ENCODE data around the gene MANSC1.

Gene MANSC1

GRCh38 chr12:12294215-12295005 is 55.6 kb downstream of the MANSC1 start:
- Histone ChIP-seq H3K27ac (ENCODE audit: low read depth, low read length) (no peak overlapping the region), H3K9me2 (replicated peaks; ENCODE audit: control insufficient read depth, low read length) (no peaks in the 10 kb centered on the region), H3K27me3 (ENCODE audit: control insufficient read depth, low read length) (no peaks in the 10 kb centered on the region), H3K4me3 (ENCODE audit: low read length) (no peak overlapping the region), H3K4me1 (ENCODE audit: control insufficient read depth, low read length) (no peaks in the 10 kb centered on the region), H3K4me2 (ENCODE audit: low read length) (no peak overlapping the region), H3K36me3 (ENCODE audit: control insufficient read depth, low read length) (no peaks in the 10 kb centered on the region), H4K20me1 (ENCODE audit: control insufficient read depth, insufficient read depth, low read depth, low read length) (no peaks in the 10 kb centered on the region), H3K9me3 (ENCODE audit: control insufficient read depth, insufficient read depth, low read length) (no peaks in the 10 kb centered on the region), H3F3A (ENCODE audit: control insufficient read depth, insufficient read depth) (no peaks in the 10 kb centered on the region), H3K79me2 (ENCODE audit: control insufficient read depth, low read length) (no peaks in the 10 kb centered on the region)
- TF ChIP-seq EZH2phosphoT487 (IDR thresholded peaks at IDR 0.05; ENCODE audit: borderline replicate concordance, low read length) (no peak), CTCF (IDR thresholded peaks at IDR 0.05; ENCODE audit: low read depth, low read length, poor library complexity, severe bottlenecking) (no peak)

- Histone ChIP-seq H3K9me3 (ENCODE audit: control insufficient read depth, insufficient read depth, low read length) (no peaks in the 10 kb centered on the region), H3K27ac (ENCODE audit: low read depth, low read length) (no peak overlapping the region), H4K20me1 (ENCODE audit: control insufficient read depth, insufficient read depth, low read depth, low read length) (no peaks in the 10 kb centered on the region), H3F3A (ENCODE audit: control insufficient read depth, insufficient read depth) (no peaks in the 10 kb centered on the region), H3K4me1 (ENCODE audit: control insufficient read depth, low read length) (no peaks in the 10 kb centered on the region), H3K4me3 (ENCODE audit: low read length) (no peak overlapping the region), H3K79me2 (ENCODE audit: control insufficient read depth, low read length) (no peaks in the 10 kb centered on the region), H3K9me2 (replicated peaks; ENCODE audit: control insufficient read depth, low read length) (no peaks in the 10 kb centered on the region), H3K36me3 (ENCODE audit: control insufficient read depth, low read length) (no peaks in the 10 kb centered on the region), H3K27me3 (ENCODE audit: control insufficient read depth, low read length) (no peaks in the 10 kb centered on the region), H3K4me2 (ENCODE audit: low read length) (no peak overlapping the region)
- no peak for TF ChIP-seq CTCF (IDR thresholded peaks at IDR 0.05; ENCODE audit: low read depth, low read length, poor library complexity, severe bottlenecking)
- no peak for TF ChIP-seq EZH2phosphoT487 (IDR thresholded peaks at IDR 0.05; ENCODE audit: borderline replicate concordance, low read length)
Measured at GRCh38 chr12:12290206-12290605, 59.8 kb downstream of the MANSC1 start.

GRCh38 chr12:12286441-12286840 is 63.6 kb downstream of the MANSC1 start:
- no peaks in the 10 kb centered on the region for H3K79me2 ChIP-seq (ENCODE audit: control insufficient read depth, low read length)
- no peak overlapping the region for H3K4me2 ChIP-seq (ENCODE audit: low read length)
- no peak overlapping the region for H3K27ac ChIP-seq (ENCODE audit: low read depth, low read length)
- H3K36me3 ChIP-seq (ENCODE audit: control insufficient read depth, low read length): no peaks in the 10 kb centered on the region
- H3K9me2 ChIP-seq (replicated peaks; ENCODE audit: control insufficient read depth, low read length): no peaks in the 10 kb centered on the region
- peaks cover 14% of the 10 kb centered on the region for H3K27me3 ChIP-seq (ENCODE audit: control insufficient read depth, low read length)
- no peaks in the 10 kb centered on the region for H4K20me1 ChIP-seq (ENCODE audit: control insufficient read depth, insufficient read depth, low read depth, low read length)
- no peak overlapping the region for H3K4me3 ChIP-seq (ENCODE audit: low read length)
- H3F3A ChIP-seq (ENCODE audit: control insufficient read depth, insufficient read depth): no peaks in the 10 kb centered on the region
- H3K9me3 ChIP-seq (ENCODE audit: control insufficient read depth, insufficient read depth, low read length): no peaks in the 10 kb centered on the region
- TF ChIP-seq CTCF (IDR thresholded peaks at IDR 0.05; ENCODE audit: low read depth, low read length, poor library complexity, severe bottlenecking) (no peak), EZH2phosphoT487 (IDR thresholded peaks at IDR 0.05; ENCODE audit: borderline replicate concordance, low read length) (no peak)
- H3K4me1 ChIP-seq (ENCODE audit: control insufficient read depth, low read length): no peaks in the 10 kb centered on the region

All from DOHH2 (cell line).